SK-N-MC (cell line): ENCODE results near the gene MLF2.
A peak's percentile ranks its signal among the peaks of the same experiment; 100 is the strongest.
"Not testable (repeated sequence)": the region's sequence is repeated elsewhere in the genome, so short reads cannot be mapped to it uniquely, and the experiment has no call there.

Source experiments
- DNase-seq: peaks from one replicate; pipeline ENCODE4 v3.0.0-alpha.2; 2011; ENCODE audit warnings: low read depth, low spot score
- H3K27ac ChIP-seq: fragments of 200-600 bp; sonication (generic); 2 replicates; pipeline ENCODE4 v1.5.1; 2016; ENCODE audit warnings: mixed run types
- H3K36me3 ChIP-seq: fragments of 200-600 bp; sonication (generic); 2 replicates; pipeline ENCODE4 v1.6.1; 2017; ENCODE audit warnings: antibody characterized with exemption, low read length, mixed read lengths; ENCODE audit not compliant: insufficient read depth
- H3K4me3 ChIP-seq: fragments of 200-600 bp; sonication (generic); 2 replicates; pipeline ENCODE4 v1.5.1; 2016
- H3K9ac ChIP-seq: fragments of 200-600 bp; sonication (generic); 2 replicates; pipeline ENCODE4 v1.8.0; 2017; ENCODE audit warnings: mixed run types, mixed read lengths; ENCODE audit not compliant: insufficient read length
- H3K9me3 ChIP-seq: fragments of 200-600 bp; sonication (generic); 2 replicates; pipeline ENCODE4 v1.6.1; 2017; ENCODE audit warnings: low read depth, mild to moderate bottlenecking, antibody characterized with exemption, low read length, moderate library complexity, mixed read lengths
- EZH2 ChIP-seq: fragments of 200-600 bp; sonication (generic); IDR thresholded peaks from one replicate; pipeline ENCODE4 v1.6.1; 2017; ENCODE audit warnings: antibody characterized with exemption
- FOXP2 ChIP-seq: optimal IDR thresholded peaks from 2 replicates; pipeline ENCODE3; 2011; ENCODE audit warnings: mild to moderate bottlenecking, moderate library complexity; ENCODE audit not compliant: insufficient read depth; ENCODE audit errors: extremely low read length, control extremely low read depth
- POLR2AphosphoS5 ChIP-seq: IDR thresholded peaks from 2 replicates; pipeline ENCODE4 v1.6.1; 2012; ENCODE audit warnings: mild to moderate bottlenecking, low read depth, low read length, borderline replicate concordance

The MLF2 gene

DNA sequence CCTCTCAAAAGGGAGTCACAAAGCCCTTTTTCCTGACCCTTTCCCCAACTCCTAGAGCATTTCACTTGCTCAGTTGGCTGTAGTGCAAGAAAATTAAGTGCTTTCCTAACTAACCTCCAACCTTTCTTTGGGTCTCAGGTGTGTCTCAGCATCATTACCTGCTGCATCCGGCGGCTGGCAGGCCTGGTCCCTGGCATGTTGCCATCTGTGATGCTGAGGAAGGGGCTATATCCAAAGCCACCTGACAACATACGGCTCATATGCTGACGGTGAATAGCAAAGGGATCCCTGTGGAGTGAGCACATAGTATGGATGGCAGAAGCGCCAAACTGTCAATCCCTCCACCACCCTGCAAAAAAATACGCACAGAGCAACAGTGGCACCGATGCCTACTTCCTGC, 1.2 kb downstream of the MLF2 start:
- H3K27ac ChIP-seq: no peak overlapping the region
- TF ChIP-seq FOXP2: no peak
- no peak for TF ChIP-seq POLR2AphosphoS5
- TF ChIP-seq EZH2: no peak

DNA sequence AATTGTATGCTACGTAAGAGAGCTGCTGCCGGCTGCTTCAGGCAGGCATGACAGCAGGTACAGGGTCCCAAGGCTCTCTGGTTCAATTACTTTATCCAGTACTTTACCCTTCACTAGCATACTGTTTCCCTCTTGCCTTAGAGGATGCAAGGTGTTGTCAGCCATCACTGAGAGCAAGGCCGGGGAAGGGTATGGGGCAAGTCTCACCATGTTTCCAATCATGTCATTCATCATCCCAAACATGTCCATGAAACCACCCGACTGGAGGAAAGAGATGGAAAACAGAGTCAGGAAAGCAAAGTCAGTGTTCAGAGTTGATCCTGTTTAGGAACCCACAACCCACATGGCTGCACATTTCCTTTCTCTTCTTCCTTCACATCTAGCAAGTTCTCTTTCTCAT, 2.4 kb downstream of the MLF2 start:
- TF ChIP-seq POLR2AphosphoS5 (no peak), EZH2 (no peak), FOXP2 (no peak)
- Histone ChIP-seq H3K36me3 (peaks cover 60% of the 10 kb centered on the region), H3K27ac (no peak overlapping the region), H3K4me3 (no peak overlapping the region), H3K9me3 (no peaks in the 10 kb centered on the region), H3K9ac (no peak overlapping the region)
- no peak for DNase-seq

More for the DNA sequence above, 1.2 kb downstream of the MLF2 start:
- peak overlapping the region; percentile 99 for H3K9ac ChIP-seq
- DNase-seq: no peak
- no peaks in the 10 kb centered on the region for H3K9me3 ChIP-seq
- peak overlapping the region; percentile 99 for H3K4me3 ChIP-seq
- H3K36me3 ChIP-seq: peaks cover 53% of the 10 kb centered on the region

DNA sequence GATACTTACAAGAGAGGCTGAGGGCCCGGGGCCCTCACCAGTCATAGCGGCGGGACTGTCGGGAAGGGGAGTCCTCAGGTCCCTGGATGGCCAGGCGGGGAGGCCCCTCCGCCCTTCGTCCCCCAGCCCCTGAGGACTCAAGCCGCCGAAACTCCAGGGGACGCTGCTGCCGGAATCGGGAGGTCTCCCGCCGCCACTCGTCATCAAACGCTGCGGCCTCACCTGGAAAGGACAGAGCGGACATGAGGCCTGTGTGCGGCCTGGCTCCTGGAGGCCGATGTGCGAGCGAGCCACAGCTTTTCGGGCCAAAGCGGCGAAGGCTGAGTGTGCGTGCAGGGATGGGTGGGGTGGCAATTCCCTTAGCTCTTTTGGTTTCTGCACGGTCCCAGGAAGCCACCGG, 4.2 kb downstream of the MLF2 start:
- Histone ChIP-seq H3K9ac (no peak overlapping the region), H3K27ac (no peak overlapping the region), H3K9me3 (no peaks in the 10 kb centered on the region), H3K4me3 (no peak overlapping the region), H3K36me3 (peaks cover 60% of the 10 kb centered on the region)
- no peak for DNase-seq
- no peak for TF ChIP-seq EZH2
- no peak for TF ChIP-seq POLR2AphosphoS5
- TF ChIP-seq FOXP2: no peak

DNA sequence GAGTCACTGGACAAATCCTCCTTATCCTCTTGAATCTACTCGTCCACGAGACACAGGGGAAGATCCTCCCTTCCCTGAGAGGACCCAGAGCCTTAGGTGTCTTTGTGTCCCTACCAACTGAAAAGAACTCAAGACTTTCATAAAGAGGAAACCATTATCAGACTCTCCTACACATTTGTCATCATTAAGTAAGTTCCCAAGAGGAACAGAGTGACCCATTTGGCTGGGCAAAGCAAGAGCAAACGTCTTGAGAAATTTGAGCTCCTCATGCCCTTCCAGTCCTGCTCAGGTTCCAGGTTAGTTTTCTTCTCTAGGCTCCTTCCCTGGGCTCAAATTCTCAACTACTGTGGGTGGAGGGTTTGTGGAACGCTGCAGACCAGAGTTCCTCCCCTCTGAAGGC, 5.7 kb downstream of the MLF2 start:
- Histone ChIP-seq H3K36me3 (peaks cover 60% of the 10 kb centered on the region), H3K9me3 (no peaks in the 10 kb centered on the region), H3K27ac (peak overlapping the region; percentile 54; the same call in 1 of the 2 replicates), H3K4me3 (no peak overlapping the region), H3K9ac (no peak overlapping the region)
- TF ChIP-seq POLR2AphosphoS5 (no peak), EZH2 (no peak)
- DNase-seq: no peak

DNA sequence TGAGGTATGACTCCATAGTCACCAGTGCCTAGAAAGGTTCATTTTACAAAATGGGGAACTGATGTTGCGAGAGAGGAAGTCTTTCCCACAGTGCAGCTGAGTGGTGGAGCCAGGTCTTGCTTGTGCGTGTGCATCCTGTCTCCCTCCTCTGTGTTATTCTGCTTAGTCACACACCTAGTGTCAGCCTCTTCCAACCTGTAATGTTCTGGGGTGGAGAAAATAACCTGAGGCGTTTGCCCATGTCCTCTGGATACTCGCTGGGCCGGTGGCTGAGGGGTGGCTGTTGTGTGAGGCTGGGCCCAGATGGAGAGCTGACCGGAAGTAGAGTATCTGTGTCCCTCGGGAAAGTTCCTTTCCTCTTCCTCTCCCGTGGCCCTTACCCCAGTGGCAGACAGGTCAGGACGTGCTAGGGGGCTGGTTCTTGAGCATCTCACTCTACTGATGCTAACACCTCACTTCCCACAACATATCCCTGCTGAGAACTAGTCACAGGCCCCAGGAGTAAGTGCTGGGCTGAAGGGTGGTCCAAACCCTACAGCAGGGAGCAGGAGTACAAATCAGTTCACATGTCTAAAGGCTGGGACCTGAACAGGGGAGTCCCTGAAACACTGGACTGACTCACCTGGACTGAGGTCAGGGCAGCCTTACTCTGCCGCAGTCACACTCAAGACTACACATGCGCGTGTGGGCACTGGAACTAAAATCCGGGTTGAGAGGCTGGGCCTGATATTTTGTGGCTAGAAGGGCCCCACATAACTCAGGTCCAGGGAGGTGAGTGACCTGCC, 7.0 kb downstream of the MLF2 start:
- Histone ChIP-seq H3K36me3 (peaks cover 49% of the 10 kb centered on the region), H3K9me3 (no peaks in the 10 kb centered on the region), H3K27ac (no peak overlapping the region), H3K9ac (no peak overlapping the region), H3K4me3 (no peak overlapping the region)
- DNase-seq: no peak
- TF ChIP-seq FOXP2 (no peak), EZH2 (no peak), POLR2AphosphoS5 (no peak)

DNA sequence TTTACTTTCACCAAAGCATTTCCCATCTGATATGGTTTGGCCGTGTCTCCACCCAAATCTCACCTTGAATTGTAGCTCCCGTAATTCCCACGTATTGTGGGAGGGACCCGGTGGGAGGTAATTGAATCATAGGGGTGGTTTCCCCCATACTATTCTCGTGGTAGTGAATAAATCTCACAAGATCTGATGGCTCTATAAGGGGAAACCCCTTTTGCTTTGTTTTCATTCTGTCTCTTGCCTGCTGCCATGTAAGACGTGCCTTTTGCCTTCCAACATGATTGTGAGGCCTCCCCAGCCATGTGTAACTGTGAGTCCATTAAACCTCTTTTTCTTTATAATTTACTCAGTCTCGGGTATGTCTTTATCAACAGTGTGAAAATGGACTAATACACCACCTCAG, 9.6 kb downstream of the MLF2 start:
- not testable (repeated sequence) for H3K9ac ChIP-seq, H3K9me3 ChIP-seq, H3K27ac ChIP-seq, H3K4me3 ChIP-seq, DNase-seq
- H3K36me3 ChIP-seq: peaks cover 22% of the 10 kb centered on the region

DNA sequence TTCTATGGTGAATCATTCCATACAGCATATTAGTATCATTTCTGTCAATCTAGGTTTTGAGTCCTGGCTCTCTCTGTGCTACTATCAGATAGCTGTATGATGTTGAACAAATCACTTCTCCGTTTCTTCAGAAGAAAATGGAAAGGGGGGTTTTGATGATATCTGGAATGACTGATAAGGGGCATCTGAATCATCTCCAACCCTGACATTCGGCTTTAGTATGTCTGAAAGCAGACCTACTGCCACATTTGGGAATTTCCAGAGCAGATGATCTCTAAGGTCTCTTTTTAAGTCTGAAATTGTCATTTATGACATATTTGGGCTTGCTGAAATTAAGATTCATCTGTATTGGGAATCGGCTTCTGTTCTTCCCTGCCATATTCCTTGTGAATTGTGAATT, 10.1 kb downstream of the MLF2 start:
- Histone ChIP-seq H3K36me3 (peaks cover 18% of the 10 kb centered on the region), H3K9ac (no peak overlapping the region), H3K9me3 (no peaks in the 10 kb centered on the region), H3K4me3 (no peak overlapping the region), H3K27ac (no peak overlapping the region)
- TF ChIP-seq POLR2AphosphoS5: no peak
- TF ChIP-seq EZH2: no peak
- TF ChIP-seq FOXP2: no peak
- no peak for DNase-seq

DNA sequence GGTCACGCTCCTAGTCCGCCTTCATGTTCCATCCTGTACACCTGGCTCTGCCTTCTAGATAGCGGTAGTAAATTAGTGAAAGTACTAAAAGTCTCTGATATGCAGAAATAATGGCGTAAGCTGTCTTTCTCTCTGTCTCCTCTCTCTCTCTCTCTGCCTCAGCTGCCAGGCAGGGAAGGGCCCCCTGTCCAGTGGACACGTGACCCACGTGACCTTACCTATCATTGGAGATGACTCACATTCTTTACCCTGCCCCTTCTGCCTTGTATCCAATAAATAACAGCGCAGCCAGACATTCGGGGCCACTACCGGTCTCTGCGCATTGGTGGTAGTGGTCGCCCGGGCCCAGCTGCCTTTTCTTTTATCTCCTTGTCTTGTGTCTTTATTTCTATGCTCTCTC, 10.9 kb downstream of the MLF2 start:
- not testable (repeated sequence) for H3K4me3 ChIP-seq, DNase-seq, H3K9ac ChIP-seq, H3K27ac ChIP-seq, H3K9me3 ChIP-seq
- H3K36me3 ChIP-seq: peaks cover 10% of the 10 kb centered on the region

DNA sequence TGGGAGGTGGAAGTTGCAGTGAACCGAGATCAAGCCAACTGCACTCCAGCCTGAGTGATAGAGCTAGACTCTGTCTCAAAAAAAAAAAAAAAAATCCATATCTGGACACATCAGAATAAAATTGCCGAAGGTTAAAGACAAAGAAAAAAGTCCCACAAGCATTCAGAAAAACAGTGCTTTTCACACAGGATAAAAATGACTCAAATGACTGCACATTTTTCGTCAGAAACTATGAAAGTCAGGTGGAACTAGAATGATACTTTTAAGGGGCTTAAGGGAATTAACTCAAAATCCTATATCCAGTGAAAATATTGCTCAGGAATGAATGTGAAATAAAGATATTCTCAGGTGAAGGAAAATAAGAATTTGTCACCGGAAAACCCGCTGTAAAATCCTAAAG, 16.2 kb downstream of the MLF2 start:
- Histone ChIP-seq H3K9me3 (no peaks in the 10 kb centered on the region), H3K27ac (no peak overlapping the region), H3K4me3 (no peak overlapping the region), H3K36me3 (peaks cover 14% of the 10 kb centered on the region; the same call in 1 of the 2 replicates), H3K9ac (no peak overlapping the region)
- TF ChIP-seq POLR2AphosphoS5 (no peak), FOXP2 (no peak), EZH2 (no peak)
- DNase-seq: no peak
